ENCODE results near the gene ZDHHC6.
"Not testable (repeated sequence)": the region's sequence is repeated elsewhere in the genome, so short reads cannot be mapped to it uniquely, and the experiment has no call there.

ZDHHC6 gene

DNA sequence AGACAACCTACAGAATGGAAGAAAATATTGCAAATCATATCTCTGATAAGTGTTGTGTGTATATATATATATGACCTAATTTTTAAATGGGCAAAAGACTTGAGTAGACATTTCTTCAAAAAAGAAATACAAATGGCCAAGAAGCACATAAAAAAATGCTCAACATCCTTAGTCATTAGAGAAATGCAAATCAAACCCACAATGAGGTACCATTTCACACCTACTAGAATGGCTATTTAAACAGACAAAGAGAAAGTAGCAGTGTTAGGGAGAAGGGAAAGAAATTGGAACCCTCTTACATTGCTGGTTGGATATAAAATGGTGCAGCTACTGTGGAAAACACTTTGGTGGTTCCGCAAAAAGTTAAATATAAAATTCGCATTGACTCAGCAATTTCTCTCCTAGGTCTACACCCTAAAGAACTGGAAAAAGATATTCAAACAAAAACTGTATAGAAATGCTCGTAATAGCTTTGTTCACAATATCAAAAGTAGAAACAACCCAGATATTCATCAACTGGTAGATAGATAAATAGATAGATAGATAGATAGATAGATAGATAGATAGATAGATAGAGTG lies 56.5 kb downstream of the ZDHHC6 start:
- DNase-seq = no peak

DNA sequence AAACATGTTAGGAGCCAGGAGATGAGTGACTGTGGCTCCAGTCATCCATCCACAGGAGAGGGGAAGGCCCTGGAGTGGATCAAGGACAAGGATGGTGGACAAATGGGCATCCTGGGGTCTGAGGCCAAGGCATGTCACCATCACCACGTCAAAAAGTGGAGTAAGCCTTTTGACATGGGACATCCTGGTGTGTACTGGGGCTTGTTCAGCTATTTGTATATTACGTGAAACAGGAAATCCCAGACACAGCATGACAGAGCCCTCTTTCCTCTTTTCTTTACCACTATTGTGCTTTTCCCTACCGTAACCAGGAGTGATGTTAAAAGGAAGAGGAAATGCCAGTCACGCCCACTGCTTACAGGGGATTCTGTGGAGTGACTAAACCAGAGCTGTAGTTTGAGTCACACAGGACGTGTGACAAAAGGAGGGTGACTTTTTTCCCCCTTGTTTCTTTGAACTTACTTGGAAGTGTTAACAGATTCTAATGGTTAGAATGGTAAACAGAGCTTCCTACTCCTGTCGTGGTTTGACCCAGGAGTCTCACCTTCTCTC lies 57.4 kb downstream of the ZDHHC6 start:
- DNase-seq = peak; percentile 90 to 98 (median 92)

DNA sequence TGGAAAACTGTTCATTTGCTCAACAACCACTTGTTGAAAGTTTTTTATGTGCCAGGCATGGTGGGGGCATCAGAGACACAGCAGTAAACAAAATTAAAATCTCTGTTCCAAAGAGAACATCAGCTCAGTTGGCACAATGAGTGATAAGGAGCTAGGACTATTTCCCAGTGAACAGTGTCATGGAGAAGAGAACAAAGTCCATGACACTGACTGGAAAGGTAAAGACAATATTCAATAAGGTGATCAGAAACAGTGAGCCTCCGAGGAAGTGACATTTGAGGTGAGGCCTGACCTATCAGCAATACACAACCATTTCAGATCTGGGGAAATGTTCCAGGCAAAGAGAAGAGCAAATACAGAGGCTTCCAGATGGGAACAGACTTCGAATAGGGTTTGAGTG lies 58.2 kb downstream of the ZDHHC6 start:
- no peak for DNase-seq

DNA sequence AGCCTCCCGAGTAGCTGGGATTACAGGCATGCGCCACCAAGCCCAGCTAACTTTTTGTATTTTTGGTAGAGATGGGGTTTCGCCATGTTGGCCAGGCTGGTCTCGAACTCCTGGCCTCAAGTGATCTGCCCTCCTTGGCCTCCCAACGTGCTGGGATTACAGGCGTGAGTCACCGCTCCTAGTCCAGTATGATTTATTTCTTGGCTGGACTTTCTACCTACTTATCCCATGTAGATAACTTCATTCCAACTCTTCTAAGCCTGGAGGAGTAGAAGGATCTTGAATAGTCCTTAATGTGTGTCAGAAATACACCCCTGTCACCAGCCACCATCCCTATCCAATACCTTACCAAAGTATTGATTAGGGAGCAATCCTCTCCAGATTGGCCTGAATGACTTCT lies 58.7 kb downstream of the ZDHHC6 start:
- DNase-seq = not testable (repeated sequence)

DNA sequence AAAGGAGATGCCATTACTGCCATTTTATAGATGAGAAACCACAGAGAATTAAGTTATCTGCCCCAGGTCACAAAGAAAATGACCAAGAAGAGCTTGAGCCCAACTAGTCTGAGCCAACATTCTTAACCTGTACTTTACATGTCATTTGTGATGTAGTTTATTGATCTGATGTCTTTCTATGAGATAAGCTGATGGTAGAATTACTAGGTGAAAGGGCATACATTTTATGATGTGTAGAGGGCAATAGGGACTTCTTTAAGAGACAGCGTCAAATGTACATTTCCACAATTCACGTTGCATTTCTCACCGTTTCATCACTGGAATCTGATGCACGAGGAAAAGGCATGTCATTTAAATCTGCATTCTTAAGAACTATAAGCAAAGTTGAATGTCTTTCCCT lies 61.5 kb downstream of the ZDHHC6 start:
- no peak for DNase-seq

DNA sequence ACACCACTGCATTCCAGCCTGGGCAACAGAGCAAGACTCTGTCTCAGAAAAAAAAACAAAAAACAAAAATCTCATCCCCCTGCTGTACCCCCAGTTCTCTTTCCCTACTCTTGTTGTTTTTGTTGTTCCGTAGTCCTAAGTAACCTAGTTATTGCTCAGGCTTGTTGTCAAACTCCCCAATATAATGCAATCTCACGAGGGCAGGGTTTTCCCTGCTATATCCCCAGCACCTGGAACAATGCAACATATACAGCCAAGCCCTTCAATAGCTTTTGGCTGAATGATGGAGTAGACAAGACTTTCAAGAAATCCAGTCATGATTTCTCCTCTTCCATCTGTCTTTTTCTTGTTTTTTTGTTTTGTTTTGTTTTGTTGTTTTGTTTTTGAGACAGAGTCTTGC lies 62.6 kb downstream of the ZDHHC6 start:
- no peak for DNase-seq

DNA sequence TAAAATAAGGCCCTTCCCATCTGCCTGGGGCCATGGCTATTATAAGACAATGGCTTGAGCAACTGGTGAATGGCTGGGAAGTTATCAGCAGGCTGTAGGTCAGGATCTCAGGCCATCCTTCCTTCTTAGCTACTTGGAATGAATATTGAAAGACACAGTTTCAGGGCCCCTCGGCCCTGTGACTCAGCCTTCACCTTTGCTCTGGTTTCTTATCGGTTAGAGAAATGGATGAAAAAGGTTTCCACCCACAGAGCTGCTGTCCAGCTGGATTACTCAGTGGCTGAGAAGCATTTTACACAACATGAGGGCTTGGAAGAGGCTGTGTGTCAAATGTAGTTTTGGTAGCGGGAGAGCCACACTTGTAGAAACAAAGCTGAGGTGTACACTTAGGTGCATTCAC lies 63.4 kb downstream of the ZDHHC6 start:
- peak in 2 of 4 experiments; percentile 18 to 29 for DNase-seq

DNA sequence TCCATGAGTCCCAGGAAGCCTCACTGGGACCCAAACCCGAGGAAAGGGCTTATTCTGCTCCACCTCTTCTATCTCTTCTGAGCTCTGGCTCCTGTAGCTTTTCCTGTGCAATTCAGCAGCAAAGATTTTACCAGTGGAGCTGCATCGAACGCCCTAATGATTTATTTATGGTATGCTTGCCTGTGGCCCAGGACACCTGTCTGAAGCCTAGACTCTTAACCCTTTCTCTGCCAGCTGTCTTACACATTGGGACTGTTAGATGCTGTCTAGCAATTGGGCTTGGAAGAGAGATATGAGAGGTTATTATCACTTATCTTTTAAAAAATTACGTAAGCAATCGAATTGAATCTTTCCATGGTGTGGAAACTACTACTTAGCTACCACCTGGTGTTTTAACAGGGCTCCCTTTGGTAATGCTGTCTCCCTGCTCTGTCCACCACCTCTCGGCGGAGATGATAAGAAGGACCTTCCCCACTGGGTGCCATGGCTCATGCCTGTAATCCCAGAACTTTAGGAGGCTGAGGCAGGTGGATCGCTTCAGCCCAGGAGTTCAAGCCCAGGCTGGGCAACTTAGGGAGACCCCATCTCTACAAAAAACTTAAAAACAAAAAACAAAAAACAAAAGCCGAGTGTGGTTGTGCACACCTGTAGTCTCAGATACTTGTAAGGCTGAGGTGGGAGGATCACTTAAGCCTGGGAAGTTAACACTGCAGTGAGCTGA lies 64.0 kb downstream of the ZDHHC6 start:
- DNase-seq = no peak
